HS-27A (cell line): ENCODE measurements around the gene SMARCC1.
"Not testable (repeated sequence)": the region's sequence is repeated elsewhere in the genome, so short reads cannot be mapped to it uniquely, and the experiment has no call there.

Experiments used
- DNase-seq: peaks from one replicate; pipeline ENCODE4 v3.0.0-alpha.2; 2012; ENCODE audit warnings: low read depth, missing footprints

Gene SMARCC1

GRCh38 chr3:47766186-47766585, 15.5 kb downstream of the SMARCC1 start:
- no peak for DNase-seq

- no peak for DNase-seq
Measured at GRCh38 chr3:47762233-47762632, 19.5 kb downstream of the SMARCC1 start.

- DNase-seq, result no peak
Measured at GRCh38 chr3:47761046-47761445, 20.6 kb downstream of the SMARCC1 start.

- not testable (repeated sequence) for DNase-seq
Measured at GRCh38 chr3:47760207-47760606, 21.5 kb downstream of the SMARCC1 start.

GRCh38 chr3:47758261-47759025, 23.2 kb downstream of the SMARCC1 start:
- DNase-seq, result no peak

- DNase-seq, result no peak
Measured at GRCh38 chr3:47752716-47753115, 29.0 kb downstream of the SMARCC1 start.

GRCh38 chr3:47750811-47751354, 30.8 kb downstream of the SMARCC1 start:
- not testable (repeated sequence) for DNase-seq

GRCh38 chr3:47747558-47747957, 34.1 kb downstream of the SMARCC1 start:
- DNase-seq, result no peak

GRCh38 chr3:47746264-47746663, 35.4 kb downstream of the SMARCC1 start:
- DNase-seq, result no peak

- DNase-seq, result no peak
Measured at GRCh38 chr3:47743855-47744254, 37.8 kb downstream of the SMARCC1 start.

- peak; percentile 20 for DNase-seq
Measured at GRCh38 chr3:47743352-47743751, 38.3 kb downstream of the SMARCC1 start.

- no peak for DNase-seq
Measured at GRCh38 chr3:47741925-47742324, 39.8 kb downstream of the SMARCC1 start.

GRCh38 chr3:47732143-47732542, 49.5 kb downstream of the SMARCC1 start:
- DNase-seq, result no peak

- DNase-seq, result no peak
Measured at GRCh38 chr3:47731061-47731460, 50.6 kb downstream of the SMARCC1 start.

- DNase-seq, result no peak
Measured at GRCh38 chr3:47722859-47723258, 58.8 kb downstream of the SMARCC1 start.

GRCh38 chr3:47717448-47717847, 64.2 kb downstream of the SMARCC1 start:
- not testable (repeated sequence) for DNase-seq

GRCh38 chr3:47716656-47717055, 65.0 kb downstream of the SMARCC1 start:
- DNase-seq, result no peak

- DNase-seq, result peak; percentile 51
Measured at GRCh38 chr3:47715928-47716327, 65.8 kb downstream of the SMARCC1 start.

- DNase-seq, result no peak
Measured at GRCh38 chr3:47714606-47715005, 67.1 kb downstream of the SMARCC1 start.

GRCh38 chr3:47713655-47714054, 68.0 kb downstream of the SMARCC1 start:
- no peak for DNase-seq

GRCh38 chr3:47712398-47712797, 69.3 kb downstream of the SMARCC1 start:
- DNase-seq, result no peak

GRCh38 chr3:47711596-47711995, 70.1 kb downstream of the SMARCC1 start:
- no peak for DNase-seq

GRCh38 chr3:47705391-47705790, 76.3 kb downstream of the SMARCC1 start:
- no peak for DNase-seq

- DNase-seq, result no peak
Measured at GRCh38 chr3:47704237-47704612, 77.5 kb downstream of the SMARCC1 start.
